Large intestine (tissue), 3 donors: ENCODE measurements around the gene SLC6A6. TPM values are rescaled to one million over a fixed set of nuclear protein-coding genes. Genes with fewer than 3 reads are reported as not detected.

Experiments used
- DNase-seq, 2 donors: peaks; one replicate each; pipeline versions ENCODE4 v3.0.0 to v3.0.0-alpha.2; 2013
- H3K27ac ChIP-seq: one replicate; pipeline ENCODE4 v1.5.1; 2013; ENCODE audit warnings: low read length
- H3K27me3 ChIP-seq: 2 replicates; pipeline ENCODE4 v1.6.1; 2013; ENCODE audit warnings: low read length; ENCODE audit not compliant: control insufficient read depth, insufficient read depth
- H3K36me3 ChIP-seq: 2 replicates; pipeline ENCODE4 v1.6.1; 2013; ENCODE audit warnings: low read length; ENCODE audit not compliant: control insufficient read depth, insufficient read depth
- H3K4me1 ChIP-seq: one replicate; pipeline ENCODE4 v1.6.1; 2013; ENCODE audit warnings: low read length; ENCODE audit not compliant: control insufficient read depth, insufficient read depth
- H3K4me3 ChIP-seq: one replicate; pipeline ENCODE4 v1.5.1; 2013; ENCODE audit warnings: low read length
- H3K9me3 ChIP-seq: one replicate; pipeline ENCODE4 v1.6.1; 2013; ENCODE audit warnings: mild to moderate bottlenecking, low read depth, low read length, moderate library complexity; ENCODE audit not compliant: control insufficient read depth
- WGBS: methylation state at CpG from one replicate; pipeline ENCODE4 v1.1.5; 2013; ENCODE audit warnings: low lambda C conversion rate; ENCODE audit not compliant: insufficient coverage; 5-methylcytosine and 5-hydroxymethylcytosine counted together
- polyA plus RNA-seq: library from polyadenylated mRNA; unstranded; fragments of 120-200 nt; gene quantifications from one replicate; pipeline ENCODE4 v1.2.1, GENCODE V29; 2013

Gene SLC6A6
- polyA plus RNA-seq, 1 donor, result 16.4 TPM

GRCh38 chr3:14415501-14415900 lies 13.1 kb downstream of the SLC6A6 start:
- Histone ChIP-seq H3K27me3 (no peaks in the 10 kb centered on the region), H3K4me1 (peaks cover 26% of the 10 kb centered on the region), H3K9me3 (no peaks in the 10 kb centered on the region), H3K4me3 (no peak overlapping the region), H3K36me3 (peaks cover 35% of the 10 kb centered on the region), H3K27ac (no peak overlapping the region)
- no peak for DNase-seq
- no CpG with 5 or more reads among the region's 5 CpGs for WGBS

- peaks cover 26% of the 10 kb centered on the region for H3K4me1 ChIP-seq
- no peaks in the 10 kb centered on the region for H3K27me3 ChIP-seq
- no peaks in the 10 kb centered on the region for H3K9me3 ChIP-seq
- no peak overlapping the region for H3K27ac ChIP-seq
- H3K4me3 ChIP-seq, result no peak overlapping the region
- no peak for DNase-seq
- peaks cover 34% of the 10 kb centered on the region for H3K36me3 ChIP-seq
- no CpG with 5 or more reads among the region's 6 CpGs for WGBS
These were observed 14.0 kb downstream of the SLC6A6 start for GRCh38 chr3:14416453-14416852.

GRCh38 chr3:14418296-14419250 lies 16.2 kb downstream of the SLC6A6 start:
- Histone ChIP-seq H3K4me1 (peaks cover 34% of the 10 kb centered on the region), H3K4me3 (no peak overlapping the region), H3K27ac (peak overlapping the region; percentile 88), H3K36me3 (peaks cover 24% of the 10 kb centered on the region), H3K27me3 (no peaks in the 10 kb centered on the region), H3K9me3 (no peaks in the 10 kb centered on the region)
- WGBS, result 80% methylated on average over 2 of the region's 17 CpGs
- DNase-seq, result peak; percentile 85 to 94

GRCh38 chr3:14422016-14422963 lies 19.9 kb downstream of the SLC6A6 start:
- Histone ChIP-seq H3K9me3 (no peaks in the 10 kb centered on the region), H3K27me3 (no peaks in the 10 kb centered on the region), H3K27ac (peak overlapping the region; percentile 76), H3K4me3 (no peak overlapping the region), H3K36me3 (peaks cover 21% of the 10 kb centered on the region), H3K4me1 (peaks cover 56% of the 10 kb centered on the region)
- peak in 1 of 2 donors; percentile 4 for DNase-seq
- no CpG with 5 or more reads among the region's 14 CpGs for WGBS

- H3K27ac ChIP-seq, result peak overlapping the region; percentile 76
These were observed 20.9 kb downstream of the SLC6A6 start for GRCh38 chr3:14423197-14423743.

GRCh38 chr3:14423963-14424362 lies 21.6 kb downstream of the SLC6A6 start:
- no peak for DNase-seq
- H3K27ac ChIP-seq, result peak overlapping the region; percentile 76
- no peak overlapping the region for H3K4me3 ChIP-seq
- H3K9me3 ChIP-seq, result no peaks in the 10 kb centered on the region
- no CpG with 5 or more reads among the region's 3 CpGs for WGBS
- peaks cover 45% of the 10 kb centered on the region for H3K4me1 ChIP-seq
- peaks cover 21% of the 10 kb centered on the region for H3K36me3 ChIP-seq
- H3K27me3 ChIP-seq, result no peaks in the 10 kb centered on the region

More at GRCh38 chr3:14423197-14423743, 20.9 kb downstream of the SLC6A6 start:
- no peaks in the 10 kb centered on the region for H3K9me3 ChIP-seq
- no CpG with 5 or more reads among the region's 2 CpGs for WGBS
- H3K27me3 ChIP-seq, result no peaks in the 10 kb centered on the region
- H3K36me3 ChIP-seq, result peaks cover 21% of the 10 kb centered on the region
- no peak overlapping the region for H3K4me3 ChIP-seq
- H3K4me1 ChIP-seq, result peaks cover 50% of the 10 kb centered on the region
- peak; percentile 88 to 92 for DNase-seq

GRCh38 chr3:14424711-14425580 lies 22.5 kb downstream of the SLC6A6 start:
- Histone ChIP-seq H3K4me3 (no peak overlapping the region), H3K27me3 (no peaks in the 10 kb centered on the region), H3K9me3 (no peaks in the 10 kb centered on the region), H3K27ac (no peak overlapping the region), H3K4me1 (peaks cover 41% of the 10 kb centered on the region), H3K36me3 (peaks cover 21% of the 10 kb centered on the region)
- DNase-seq, result no peak
- 60% methylated on average over 2 of the region's 23 CpGs for WGBS

GRCh38 chr3:14425581-14426304 lies 23.3 kb downstream of the SLC6A6 start:
- no CpG with 5 or more reads among the region's 16 CpGs for WGBS
- Histone ChIP-seq H3K27ac (peak overlapping the region; percentile 33), H3K36me3 (peaks cover 22% of the 10 kb centered on the region), H3K4me3 (no peak overlapping the region), H3K4me1 (peaks cover 41% of the 10 kb centered on the region), H3K27me3 (no peaks in the 10 kb centered on the region), H3K9me3 (no peaks in the 10 kb centered on the region)
- DNase-seq, result peak in 1 of 2 donors; percentile 67

- H3K4me3 ChIP-seq, result no peak overlapping the region
- WGBS, result 92% methylated on average over 2 of the region's 5 CpGs
- DNase-seq, result no peak
- H3K36me3 ChIP-seq, result peaks cover 17% of the 10 kb centered on the region
- no peaks in the 10 kb centered on the region for H3K9me3 ChIP-seq
- H3K27ac ChIP-seq, result no peak overlapping the region
- peaks cover 47% of the 10 kb centered on the region for H3K4me1 ChIP-seq
- H3K27me3 ChIP-seq, result no peaks in the 10 kb centered on the region
These were observed 23.9 kb downstream of the SLC6A6 start for GRCh38 chr3:14426305-14426620.
